ACC112 (cell line): ENCODE data around the gene ADAMTS19.
"Not testable (repeated sequence)": the region's sequence is repeated elsewhere in the genome, so short reads cannot be mapped to it uniquely, and the experiment has no call there.

Source experiments
- H2AFZ ChIP-seq: fragments of 200-600 bp; sonication (generic); one replicate; pipeline ENCODE4 v1.6.0; 2017; ENCODE audit warnings: antibody characterized with exemption, low read length; ENCODE audit not compliant: unreplicated experiment
- H3K27ac ChIP-seq: fragments of 200-600 bp; sonication (generic); 2 replicates; pipeline ENCODE4 v1.5.1; 2014; ENCODE audit warnings: low read depth, mild to moderate bottlenecking, antibody characterized with exemption, low read length, moderate library complexity
- H3K27me3 ChIP-seq: fragments of 200-600 bp; sonication (generic); 2 replicates; pipeline ENCODE4 v1.6.1; 2014; ENCODE audit warnings: mild to moderate bottlenecking, antibody characterized with exemption, low read length, moderate library complexity, mixed read lengths; ENCODE audit not compliant: insufficient read depth
- H3K36me3 ChIP-seq: fragments of 200-600 bp; sonication (generic); 2 replicates; pipeline ENCODE4 v1.6.1; 2016; ENCODE audit warnings: mild to moderate bottlenecking, antibody characterized with exemption, low read length, moderate library complexity, mixed read lengths; ENCODE audit not compliant: insufficient read depth
- H3K4me1 ChIP-seq: fragments of 200-600 bp; sonication (generic); one replicate; pipeline ENCODE4 v1.6.1; 2016; ENCODE audit warnings: low read length, mixed read lengths; ENCODE audit not compliant: insufficient read depth, unreplicated experiment, control insufficient read depth
- H3K4me3 ChIP-seq: fragments of 200-600 bp; sonication (generic); 2 replicates; pipeline ENCODE4 v1.5.1; 2014; ENCODE audit warnings: mild to moderate bottlenecking, low read depth, low read length
- H3K79me2 ChIP-seq: fragments of 200-600 bp; sonication (generic); one replicate; pipeline ENCODE4 v1.6.0; 2016; ENCODE audit warnings: low read length; ENCODE audit not compliant: control insufficient read depth, unreplicated experiment, insufficient read depth

Gene ADAMTS19

GRCh38 chr5:129631961-129632360, 171.9 kb downstream of the ADAMTS19 start:
- Histone ChIP-seq H3K27me3 (no peaks in the 10 kb centered on the region), H3K4me1 (no peaks in the 10 kb centered on the region), H2AFZ (no peak overlapping the region), H3K79me2 (no peaks in the 10 kb centered on the region), H3K27ac (no peak overlapping the region), H3K36me3 (no peaks in the 10 kb centered on the region), H3K4me3 (no peak overlapping the region)

DNA sequence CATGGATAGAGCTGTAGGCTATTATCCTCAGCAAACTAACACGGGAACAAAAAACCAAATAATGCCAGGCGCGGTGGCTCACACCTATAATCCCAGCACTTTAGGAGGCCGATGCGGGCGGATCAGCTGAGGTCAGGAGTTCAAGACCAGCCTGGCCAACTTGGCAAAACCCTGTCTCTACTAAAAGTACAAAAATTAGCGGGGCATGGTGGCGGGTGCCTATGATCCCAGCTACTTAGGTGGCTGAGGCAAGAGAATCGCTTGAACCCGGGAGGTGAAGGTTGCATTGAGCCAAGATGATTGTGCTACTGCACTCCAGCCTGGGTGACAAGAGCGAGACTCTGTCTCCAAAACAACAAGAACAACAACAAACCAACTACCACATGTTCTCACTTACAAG, 177.4 kb downstream of the ADAMTS19 start:
- H3K36me3 ChIP-seq, H3K27ac ChIP-seq, H3K79me2 ChIP-seq, H3K4me3 ChIP-seq, H3K27me3 ChIP-seq, H3K4me1 ChIP-seq, H2AFZ ChIP-seq: not testable (repeated sequence)

DNA sequence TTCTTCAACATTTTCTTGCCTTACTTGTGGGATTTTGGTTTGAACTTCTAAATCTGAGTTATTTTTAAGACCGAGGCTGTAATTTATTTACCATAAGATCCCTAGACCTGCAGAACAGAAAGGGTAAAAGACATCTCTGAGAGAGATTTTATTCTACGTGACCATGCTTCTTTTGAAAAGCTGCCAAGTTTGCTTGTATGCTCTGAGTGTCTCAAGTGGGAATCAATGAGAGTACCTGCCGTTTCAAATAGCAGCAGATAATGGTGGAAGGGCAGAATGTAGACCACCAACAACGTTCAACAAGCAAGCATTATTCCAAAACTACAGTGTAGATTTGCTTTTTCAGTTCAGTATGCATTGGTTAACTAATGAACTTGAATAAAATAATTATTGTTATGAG, 179.2 kb downstream of the ADAMTS19 start:
- Histone ChIP-seq H3K27ac (no peak overlapping the region), H3K36me3 (no peaks in the 10 kb centered on the region), H3K79me2 (no peaks in the 10 kb centered on the region), H3K4me1 (no peaks in the 10 kb centered on the region), H3K4me3 (no peak overlapping the region), H3K27me3 (no peaks in the 10 kb centered on the region), H2AFZ (no peak overlapping the region)

GRCh38 chr5:129652349-129653056, 192.4 kb downstream of the ADAMTS19 start:
- no peak overlapping the region for H2AFZ ChIP-seq
- H3K27me3 ChIP-seq, result no peaks in the 10 kb centered on the region
- H3K4me3 ChIP-seq, result no peak overlapping the region
- H3K79me2 ChIP-seq, result no peaks in the 10 kb centered on the region
- no peaks in the 10 kb centered on the region for H3K4me1 ChIP-seq
- no peaks in the 10 kb centered on the region for H3K36me3 ChIP-seq
- H3K27ac ChIP-seq, result no peak overlapping the region

GRCh38 chr5:129653057-129653375, 192.9 kb downstream of the ADAMTS19 start:
- H3K36me3 ChIP-seq, result no peaks in the 10 kb centered on the region
- no peak overlapping the region for H2AFZ ChIP-seq
- no peak overlapping the region for H3K27ac ChIP-seq

GRCh38 chr5:129653442-129653841, 193.3 kb downstream of the ADAMTS19 start:
- Histone ChIP-seq H3K27ac (no peak overlapping the region), H3K79me2 (no peaks in the 10 kb centered on the region), H3K4me3 (no peak overlapping the region), H3K4me1 (no peaks in the 10 kb centered on the region), H3K36me3 (no peaks in the 10 kb centered on the region), H3K27me3 (no peaks in the 10 kb centered on the region), H2AFZ (no peak overlapping the region)

More at GRCh38 chr5:129653057-129653375, 192.9 kb downstream of the ADAMTS19 start:
- Histone ChIP-seq H3K4me1 (no peaks in the 10 kb centered on the region), H3K4me3 (no peak overlapping the region), H3K79me2 (no peaks in the 10 kb centered on the region), H3K27me3 (no peaks in the 10 kb centered on the region)

DNA sequence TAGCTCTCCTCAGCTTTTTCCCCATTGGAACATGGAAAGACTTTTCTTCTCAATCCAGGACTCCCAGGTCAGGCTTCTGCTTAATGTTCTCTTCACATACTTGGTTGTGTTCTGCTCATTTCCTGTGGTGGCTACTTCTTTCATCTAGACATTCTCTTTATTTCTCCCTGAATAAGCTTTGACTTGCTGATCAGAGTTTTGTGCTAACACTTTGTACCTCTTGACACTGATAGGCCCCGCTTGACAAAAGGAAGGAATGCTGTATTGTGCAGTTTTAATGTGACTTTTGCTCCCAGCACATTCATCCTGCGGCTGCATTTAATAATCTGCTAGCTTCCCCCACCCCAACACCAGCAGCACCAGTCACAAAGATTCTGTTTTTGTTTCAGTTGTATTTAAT, 196.9 kb downstream of the ADAMTS19 start:
- H3K4me3 ChIP-seq, result no peak overlapping the region
- no peak overlapping the region for H2AFZ ChIP-seq
- no peak overlapping the region for H3K27ac ChIP-seq
- no peaks in the 10 kb centered on the region for H3K4me1 ChIP-seq
- H3K36me3 ChIP-seq, result no peaks in the 10 kb centered on the region
- no peaks in the 10 kb centered on the region for H3K27me3 ChIP-seq
- no peaks in the 10 kb centered on the region for H3K79me2 ChIP-seq

- no peak overlapping the region for H2AFZ ChIP-seq
- H3K36me3 ChIP-seq, result no peaks in the 10 kb centered on the region
- H3K4me3 ChIP-seq, result no peak overlapping the region
- H3K27me3 ChIP-seq, result no peaks in the 10 kb centered on the region
- no peak overlapping the region for H3K27ac ChIP-seq
- H3K79me2 ChIP-seq, result no peaks in the 10 kb centered on the region
- no peaks in the 10 kb centered on the region for H3K4me1 ChIP-seq
These were observed 198.7 kb downstream of the ADAMTS19 start for GRCh38 chr5:129658801-129659200.

GRCh38 chr5:129661366-129662035, 201.4 kb downstream of the ADAMTS19 start:
- no peak overlapping the region for H3K4me3 ChIP-seq
- H3K27me3 ChIP-seq, result no peaks in the 10 kb centered on the region
- H3K4me1 ChIP-seq, result peaks cover 3% of the 10 kb centered on the region
- H3K36me3 ChIP-seq, result no peaks in the 10 kb centered on the region
- no peaks in the 10 kb centered on the region for H3K79me2 ChIP-seq
- H3K27ac ChIP-seq, result no peak overlapping the region
- H2AFZ ChIP-seq, result no peak overlapping the region

DNA sequence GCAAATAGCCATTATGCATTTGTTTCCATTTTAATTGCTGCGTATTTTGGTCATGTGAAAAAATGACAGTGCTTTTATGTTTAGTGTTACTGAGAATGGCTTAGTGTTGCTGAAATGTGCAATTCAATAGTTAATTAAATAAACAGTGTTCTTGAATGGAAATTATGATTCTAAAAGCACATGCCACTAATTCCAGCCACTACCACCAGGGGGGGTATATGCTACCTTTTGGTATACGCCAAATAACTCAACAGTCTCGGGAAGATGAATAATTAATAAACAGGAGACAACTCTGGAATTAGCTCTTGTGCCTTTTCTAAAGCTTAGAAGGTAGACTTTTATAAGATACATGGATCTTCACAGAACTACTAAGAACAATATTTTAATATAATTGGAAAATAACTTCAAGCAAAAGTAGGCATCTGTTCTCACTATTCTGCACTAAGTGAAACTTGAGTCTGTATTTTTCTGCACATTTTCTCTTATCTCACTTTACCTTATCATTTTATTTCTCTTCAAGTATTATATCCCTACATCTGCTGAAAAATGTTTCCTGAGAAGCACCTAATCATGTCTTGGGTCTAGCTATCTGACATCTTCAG, 204.3 kb downstream of the ADAMTS19 start:
- Histone ChIP-seq H2AFZ (peak overlapping the region; percentile 67), H3K36me3 (peaks cover under 1% of the 10 kb centered on the region; the same call in 1 of the 2 replicates), H3K27ac (no peak overlapping the region), H3K4me3 (peak overlapping the region; percentile 25), H3K27me3 (no peaks in the 10 kb centered on the region), H3K4me1 (peaks cover 3% of the 10 kb centered on the region), H3K79me2 (no peaks in the 10 kb centered on the region)
